ENCODE results near the gene TGFB3. TPM values are rescaled to one million over a fixed set of nuclear protein-coding genes. Genes with fewer than 3 reads are reported as not detected.
A peak's percentile ranks its signal among the peaks of the same experiment; 100 is the strongest.

The TGFB3 gene
- total and polyA plus RNA-seq, 9 of the 15 experiments (the other 6 are each of a cell fraction or from before 2014, with no cell fraction given), result 0.39 to 2.0 (median 1.0) TPM

DNA sequence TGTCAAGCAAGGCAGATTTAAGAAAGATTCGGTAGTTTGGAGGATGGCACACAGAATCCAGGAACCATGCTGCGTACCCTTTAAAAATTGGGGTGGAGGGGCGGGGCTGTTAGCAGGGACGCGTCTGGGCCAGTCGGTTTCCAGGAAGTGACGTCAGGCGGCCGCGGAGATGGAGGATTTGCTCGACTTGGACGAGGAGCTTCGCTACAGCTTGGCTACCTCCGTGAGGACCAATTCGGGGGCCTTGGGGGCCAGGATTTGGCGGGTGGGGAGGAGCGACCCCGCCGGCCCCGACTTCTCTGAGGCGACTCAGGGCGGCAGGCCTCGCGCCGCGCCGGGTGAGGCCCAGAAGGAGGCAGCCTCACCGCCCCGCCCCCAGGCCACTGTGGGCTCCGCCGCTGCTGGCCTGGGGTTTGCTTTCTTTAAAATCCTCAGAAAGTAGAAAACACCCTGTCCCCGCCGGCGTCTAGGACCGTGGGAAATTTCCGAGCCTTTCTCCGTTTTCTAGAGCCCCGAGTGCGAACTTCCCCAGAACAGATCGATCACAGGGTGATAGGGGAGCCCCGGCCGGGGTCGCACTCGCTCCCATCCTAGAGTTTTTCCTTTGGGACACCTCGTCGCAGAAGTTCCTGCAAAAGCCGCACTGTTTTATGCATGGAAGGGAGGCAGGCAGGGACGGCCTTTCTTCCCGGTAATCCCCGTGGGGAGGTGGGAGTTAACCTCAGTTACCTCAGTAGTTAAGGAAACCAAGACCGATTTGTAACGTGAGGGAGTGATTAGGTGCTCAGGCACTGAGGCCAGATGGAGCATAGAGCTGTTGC, 4.0 kb upstream of the TGFB3 start, which contains the start of gene IFT43 (continued):
- TF ChIP-seq, protein P1, sequence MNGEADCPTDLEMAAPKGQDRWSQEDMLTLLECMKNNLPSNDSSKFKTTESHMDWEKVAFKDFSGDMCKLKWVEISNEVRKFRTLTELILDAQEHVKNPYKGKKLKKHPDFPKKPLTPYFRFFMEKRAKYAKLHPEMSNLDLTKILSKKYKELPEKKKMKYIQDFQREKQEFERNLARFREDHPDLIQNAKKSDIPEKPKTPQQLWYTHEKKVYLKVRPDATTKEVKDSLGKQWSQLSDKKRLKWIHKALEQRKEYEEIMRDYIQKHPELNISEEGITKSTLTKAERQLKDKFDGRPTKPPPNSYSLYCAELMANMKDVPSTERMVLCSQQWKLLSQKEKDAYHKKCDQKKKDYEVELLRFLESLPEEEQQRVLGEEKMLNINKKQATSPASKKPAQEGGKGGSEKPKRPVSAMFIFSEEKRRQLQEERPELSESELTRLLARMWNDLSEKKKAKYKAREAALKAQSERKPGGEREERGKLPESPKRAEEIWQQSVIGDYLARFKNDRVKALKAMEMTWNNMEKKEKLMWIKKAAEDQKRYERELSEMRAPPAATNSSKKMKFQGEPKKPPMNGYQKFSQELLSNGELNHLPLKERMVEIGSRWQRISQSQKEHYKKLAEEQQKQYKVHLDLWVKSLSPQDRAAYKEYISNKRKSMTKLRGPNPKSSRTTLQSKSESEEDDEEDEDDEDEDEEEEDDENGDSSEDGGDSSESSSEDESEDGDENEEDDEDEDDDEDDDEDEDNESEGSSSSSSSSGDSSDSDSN (IDR thresholded peaks at IDR 0.05; ENCODE audit: borderline replicate concordance in 1 of 2, low read depth in 2 of 2, low read length in 2 of 2), result no peak
- TF ChIP-seq PPARD (CRISPR knock-in tag; IDR thresholded peaks at IDR 0.05) (no peak), MBD2 (IDR thresholded peaks at IDR 0.05; ENCODE audit: borderline replicate concordance, low read depth) (no peak), ARNT (IDR thresholded peaks at IDR 0.05) (no peak), ZNF584 (CRISPR knock-in tag; IDR thresholded peaks at IDR 0.05; ENCODE audit: low read depth) (no peak), CHD1 (IDR thresholded peaks at IDR 0.05; ENCODE audit: low read length) (no peak), NBN (IDR thresholded peaks at IDR 0.05; ENCODE audit: low read depth) (no peak), CC2D1A (IDR thresholded peaks at IDR 0.05) (no peak), ZNF316 (IDR thresholded peaks at IDR 0.05) (no peak), U2AF1 (optimal IDR thresholded peaks at IDR 0.05; ENCODE audit: low read depth, low read length) (no peak)
- TF ChIP-seq, protein P2, sequence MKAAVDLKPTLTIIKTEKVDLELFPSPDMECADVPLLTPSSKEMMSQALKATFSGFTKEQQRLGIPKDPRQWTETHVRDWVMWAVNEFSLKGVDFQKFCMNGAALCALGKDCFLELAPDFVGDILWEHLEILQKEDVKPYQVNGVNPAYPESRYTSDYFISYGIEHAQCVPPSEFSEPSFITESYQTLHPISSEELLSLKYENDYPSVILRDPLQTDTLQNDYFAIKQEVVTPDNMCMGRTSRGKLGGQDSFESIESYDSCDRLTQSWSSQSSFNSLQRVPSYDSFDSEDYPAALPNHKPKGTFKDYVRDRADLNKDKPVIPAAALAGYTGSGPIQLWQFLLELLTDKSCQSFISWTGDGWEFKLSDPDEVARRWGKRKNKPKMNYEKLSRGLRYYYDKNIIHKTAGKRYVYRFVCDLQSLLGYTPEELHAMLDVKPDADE (conservative IDR thresholded peaks at IDR 0.05; ENCODE audit: control insufficient read depth, low read depth, low read length), result 0 out of 2 replicates have a peak, but pooled peaks have one; percentile 36
- TF ChIP-seq, protein P3, sequence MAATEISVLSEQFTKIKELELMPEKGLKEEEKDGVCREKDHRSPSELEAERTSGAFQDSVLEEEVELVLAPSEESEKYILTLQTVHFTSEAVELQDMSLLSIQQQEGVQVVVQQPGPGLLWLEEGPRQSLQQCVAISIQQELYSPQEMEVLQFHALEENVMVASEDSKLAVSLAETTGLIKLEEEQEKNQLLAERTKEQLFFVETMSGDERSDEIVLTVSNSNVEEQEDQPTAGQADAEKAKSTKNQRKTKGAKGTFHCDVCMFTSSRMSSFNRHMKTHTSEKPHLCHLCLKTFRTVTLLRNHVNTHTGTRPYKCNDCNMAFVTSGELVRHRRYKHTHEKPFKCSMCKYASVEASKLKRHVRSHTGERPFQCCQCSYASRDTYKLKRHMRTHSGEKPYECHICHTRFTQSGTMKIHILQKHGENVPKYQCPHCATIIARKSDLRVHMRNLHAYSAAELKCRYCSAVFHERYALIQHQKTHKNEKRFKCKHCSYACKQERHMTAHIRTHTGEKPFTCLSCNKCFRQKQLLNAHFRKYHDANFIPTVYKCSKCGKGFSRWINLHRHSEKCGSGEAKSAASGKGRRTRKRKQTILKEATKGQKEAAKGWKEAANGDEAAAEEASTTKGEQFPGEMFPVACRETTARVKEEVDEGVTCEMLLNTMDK (IDR thresholded peaks at IDR 0.05; ENCODE audit: borderline replicate concordance, insufficient read depth, low read depth, low read length, poor library complexity, severe bottlenecking), result peak; percentile 26
- TF ChIP-seq, protein P4, sequence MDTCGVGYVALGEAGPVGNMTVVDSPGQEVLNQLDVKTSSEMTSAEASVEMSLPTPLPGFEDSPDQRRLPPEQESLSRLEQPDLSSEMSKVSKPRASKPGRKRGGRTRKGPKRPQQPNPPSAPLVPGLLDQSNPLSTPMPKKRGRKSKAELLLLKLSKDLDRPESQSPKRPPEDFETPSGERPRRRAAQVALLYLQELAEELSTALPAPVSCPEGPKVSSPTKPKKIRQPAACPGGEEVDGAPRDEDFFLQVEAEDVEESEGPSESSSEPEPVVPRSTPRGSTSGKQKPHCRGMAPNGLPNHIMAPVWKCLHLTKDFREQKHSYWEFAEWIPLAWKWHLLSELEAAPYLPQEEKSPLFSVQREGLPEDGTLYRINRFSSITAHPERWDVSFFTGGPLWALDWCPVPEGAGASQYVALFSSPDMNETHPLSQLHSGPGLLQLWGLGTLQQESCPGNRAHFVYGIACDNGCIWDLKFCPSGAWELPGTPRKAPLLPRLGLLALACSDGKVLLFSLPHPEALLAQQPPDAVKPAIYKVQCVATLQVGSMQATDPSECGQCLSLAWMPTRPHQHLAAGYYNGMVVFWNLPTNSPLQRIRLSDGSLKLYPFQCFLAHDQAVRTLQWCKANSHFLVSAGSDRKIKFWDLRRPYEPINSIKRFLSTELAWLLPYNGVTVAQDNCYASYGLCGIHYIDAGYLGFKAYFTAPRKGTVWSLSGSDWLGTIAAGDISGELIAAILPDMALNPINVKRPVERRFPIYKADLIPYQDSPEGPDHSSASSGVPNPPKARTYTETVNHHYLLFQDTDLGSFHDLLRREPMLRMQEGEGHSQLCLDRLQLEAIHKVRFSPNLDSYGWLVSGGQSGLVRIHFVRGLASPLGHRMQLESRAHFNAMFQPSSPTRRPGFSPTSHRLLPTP (IDR thresholded peaks at IDR 0.05; ENCODE audit: borderline replicate concordance, extremely low read depth, insufficient read length), result no peak

Measured in K562 (cell line).